Measurements from ENCODE around the gene ZFP28.

- TF ChIP-seq EZH2 (IDR thresholded peaks at IDR 0.05; ENCODE audit: insufficient read depth, low read length): no peak
- no peak for TF ChIP-seq CTCF (IDR thresholded peaks at IDR 0.05; ENCODE audit: insufficient read depth, low read depth, low read length)
Observed at GRCh38 chr19:56538761-56539263, at the start of gene ZFP28.

Measured in astrocyte (in vitro differentiated cells and primary cell).